K562 (cell line): ENCODE data around the gene TFCP2. TPM values are rescaled to one million over a fixed set of nuclear protein-coding genes. Genes with fewer than 3 reads are reported as not detected.

Source experiments
- ATAC-seq: fragments of 200-7000 bp; cut with Tn5 transposase; 3 replicates; pipeline ENCODE4 v1.9.1; 2020; ENCODE audit warnings: moderate library complexity
- BruUV-seq: library from RNA; stranded (reverse); fragments of 400-500 nt; replicated peaks from 2 replicates; lab custom pipeline; 2021; lab: Mats Ljungman, UMichigan
- CTCF ChIA-PET: fragments of 300-600 bp; formaldehyde crosslinking; extraction: SDS; loops from one replicate; lab custom pipeline; 2021; ENCODE audit warnings: low intra/inter-chr PET ratio; lab: Yijun Ruan, JAX
- POLR2A ChIA-PET: fragments of 300-600, 350-650 bp; sonication (Branson Sonifier 250); formaldehyde crosslinking; extraction: SDS; loops from one replicate; lab custom pipeline; 2021; ENCODE audit warnings: antibody characterized with exemption, inconsistent platforms; lab: Yijun Ruan, JAX
- DNase-seq, 4 experiments: peaks; one replicate each; pipeline versions ENCODE4 v3.0.0 to v3.0.0-alpha.2; 2011 to 2018; ENCODE audit warnings: low spot score in 3 of 4, mixed read lengths in 3 of 4; ENCODE audit errors: extremely low read depth in 1 of 4
- FAIRE-seq: peaks from 2 replicates; lab custom pipeline; 2011; peaks lifted over from hg19 to GRCh38; lab: Jason Lieb, UNC
- H2AFZ ChIP-seq: 2 replicates; pipeline ENCODE4 v1.6.0; 2011; ENCODE audit warnings: low read depth, low read length, control low read depth, inconsistent platforms
- H3K27ac ChIP-seq: fragments of 200-600 bp; 3 replicates; pipeline ENCODE4 v1.8.0; 2011; ENCODE audit warnings: low read depth, mild to moderate bottlenecking, control low read depth, inconsistent platforms, low read length, moderate library complexity, mixed read lengths; ENCODE audit errors: extremely low read depth
- H3K27me3 ChIP-seq, 2 experiments: fragments of 300-600 bp in 1 of 2; 2 replicates in 1 of 2; 3 replicates in 1 of 2; pipeline versions ENCODE4 v1.6.0 to v1.8.0; 2011; ENCODE audit warnings: inconsistent platforms in 2 of 2, low read length in 2 of 2, mild to moderate bottlenecking in 1 of 2, mixed read lengths in 1 of 2, moderate library complexity in 1 of 2; ENCODE audit not compliant: control insufficient read depth in 2 of 2, insufficient read depth in 2 of 2
- H3K36me3 ChIP-seq: fragments of 300-600 bp; 3 replicates; pipeline ENCODE4 v1.8.0; 2011; ENCODE audit warnings: mild to moderate bottlenecking, low read length, inconsistent platforms; ENCODE audit not compliant: control insufficient read depth, insufficient read depth
- H3K4me1 ChIP-seq, 2 experiments: fragments of 200-600 bp in 1 of 2; replicated peaks in 1 of 2; 2 replicates in 1 of 2; 3 replicates in 1 of 2; pipeline versions ENCODE4 v1.5.1 to v1.8.0; 2011; ENCODE audit warnings: inconsistent platforms in 2 of 2, low read length in 2 of 2, mild to moderate bottlenecking in 1 of 2, mixed read lengths in 1 of 2, moderate library complexity in 1 of 2; ENCODE audit not compliant: control insufficient read depth in 2 of 2, insufficient read depth in 2 of 2
- H3K4me2 ChIP-seq: 2 replicates; pipeline ENCODE4 v1.6.1; 2011; ENCODE audit warnings: low read length, control low read depth, inconsistent platforms, mixed read lengths; ENCODE audit not compliant: insufficient read depth
- H3K4me3 ChIP-seq: fragments of 200-600 bp; sonication (generic), shearing (Covaris generic); 2 replicates; pipeline ENCODE4 v1.5.1; 2016; ENCODE audit warnings: control low read depth, inconsistent platforms
- H3K79me2 ChIP-seq: fragments of 200-600 bp; 3 replicates; pipeline ENCODE4 v1.8.0; 2011; ENCODE audit warnings: low read length, inconsistent platforms; ENCODE audit not compliant: control insufficient read depth, insufficient read depth
- H3K9ac ChIP-seq, 2 experiments: 2 replicates each; pipeline versions ENCODE4 v1.6.0 to v1.6.1; 2011; ENCODE audit warnings: low read depth in 2 of 2, low read length in 2 of 2, control low read depth in 1 of 2, inconsistent platforms in 1 of 2, mild to moderate bottlenecking in 1 of 2, mixed read lengths in 1 of 2; ENCODE audit not compliant: insufficient read depth in 1 of 2
- H3K9me1 ChIP-seq: one replicate; pipeline ENCODE4 v1.6.0; 2011; ENCODE audit warnings: inconsistent platforms, mild to moderate bottlenecking, low read length, moderate library complexity; ENCODE audit not compliant: control insufficient read depth, insufficient read depth
- H3K9me3 ChIP-seq: replicated peaks from 2 replicates; pipeline ENCODE4 v1.5.1; 2011; ENCODE audit warnings: low read depth, low read length, inconsistent platforms; ENCODE audit not compliant: control insufficient read depth, insufficient read depth
- H4K20me1 ChIP-seq: replicated peaks from 2 replicates; pipeline ENCODE4 v1.6.1; 2011; ENCODE audit warnings: low read length, inconsistent platforms, mixed read lengths; ENCODE audit not compliant: control insufficient read depth, insufficient read depth
- ARID1B ChIP-seq: fragments of 450-650 bp; IDR thresholded peaks from 2 replicates; pipeline ENCODE4 v1.6.1; 2016; ENCODE audit warnings: antibody characterized with exemption, mild to moderate bottlenecking, inconsistent platforms
- BRD4 ChIP-seq: fragments of 200-600 bp; sonication (generic); IDR thresholded peaks from 2 replicates; pipeline ENCODE4 v1.6.1; 2017; ENCODE audit warnings: inconsistent platforms
- C11orf30 ChIP-seq: fragments of 450-650 bp; IDR thresholded peaks from 2 replicates; pipeline ENCODE4 v1.6.1; 2016; ENCODE audit warnings: low read depth, mild to moderate bottlenecking
- CXXC5 ChIP-seq: fragments of 250-450 bp; sonication (Bioruptor Pico); IDR thresholded peaks from 2 replicates; pipeline ENCODE4 v1.8.0; 2022; ENCODE audit warnings: inconsistent platforms, mild to moderate bottlenecking, moderate library complexity
- EGR1 ChIP-seq: fragments of 450-650 bp; conservative IDR thresholded peaks from 2 replicates; pipeline ENCODE4 v1.6.1; 2017; ENCODE audit warnings: mild to moderate bottlenecking
- GATAD2B ChIP-seq: fragments of 450-650 bp; IDR thresholded peaks from 2 replicates; pipeline ENCODE4 v1.6.1; 2017; ENCODE audit warnings: mild to moderate bottlenecking, borderline replicate concordance
- HDAC1 ChIP-seq, 2 experiments: fragments of 450-650 bp; IDR thresholded peaks; 2 replicates each; pipeline ENCODE4 v1.6.1; 2016 to 2017; ENCODE audit warnings: inconsistent platforms in 1 of 2, mild to moderate bottlenecking in 1 of 2, moderate library complexity in 1 of 2
- MLLT1 ChIP-seq, 2 experiments: fragments of 450-650 bp; IDR thresholded peaks; 2 replicates each; pipeline ENCODE4 v1.6.1; 2016
- POLR2A ChIP-seq: fragments of 450-650 bp; conservative IDR thresholded peaks from 2 replicates; pipeline ENCODE4 v1.6.1; 2016
- POLR2G ChIP-seq: fragments of 200-400 bp; formaldehyde crosslinking; IDR thresholded peaks from 2 replicates; pipeline ENCODE4 v1.6.1; 2017; ENCODE audit warnings: low read depth, mild to moderate bottlenecking, antibody characterized with exemption, low read length, moderate library complexity
- SFPQ ChIP-seq: fragments of 200-400 bp; formaldehyde crosslinking; IDR thresholded peaks from 2 replicates; pipeline ENCODE4 v1.6.1; 2017; ENCODE audit warnings: mild to moderate bottlenecking, low read depth, low read length, moderate library complexity
- SMARCE1 ChIP-seq: fragments of 450-650 bp; IDR thresholded peaks from 2 replicates; pipeline ENCODE4 v1.7.1; 2016; ENCODE audit warnings: mild to moderate bottlenecking
- TCF3 ChIP-seq: sonication (generic); formaldehyde crosslinking; IDR thresholded peaks from 2 replicates; pipeline ENCODE4 v1.4.0; 2020; ENCODE audit warnings: mild to moderate bottlenecking, missing genetic modification reagents
- YY1 ChIP-seq, 3 experiments: IDR thresholded peaks; 2 replicates each; pipeline ENCODE4 v1.6.1; 2011; ENCODE audit warnings: low read length in 2 of 3, mild to moderate bottlenecking in 2 of 3, moderate library complexity in 2 of 3, borderline replicate concordance in 1 of 3, control low read depth in 1 of 3, low read depth in 1 of 3; ENCODE audit not compliant: insufficient read depth in 3 of 3, insufficient replicate concordance in 2 of 3, control insufficient read depth in 1 of 3, insufficient read length in 1 of 3; ENCODE audit errors: extremely low read depth in 1 of 3
- ZSCAN29 ChIP-seq: fragments of 450-650 bp; IDR thresholded peaks from 2 replicates; pipeline ENCODE4 v1.6.1; 2017
- WGBS: fragments of 100-300 bp; shearing (Covaris generic); methylation state at CpG from one replicate; pipeline ENCODE4 v1.1.6; 2016; ENCODE audit warnings: low coverage, mixed read lengths; ENCODE audit not compliant: insufficient coverage; ENCODE audit errors: missing lambda C conversion rate; 5-methylcytosine and 5-hydroxymethylcytosine counted together
- in situ Hi-C: fragments of 300-500 bp; cut with MboI; formaldehyde crosslinking; loops from 4 replicates; pipeline ENCODE4 v1.15.0; 2018; ENCODE audit warnings: inconsistent platforms, mixed read lengths
- intact Hi-C: fragments of 100-400 bp; cut with micrococcal nuclease; formaldehyde crosslinking; loops from 2 replicates; pipeline ENCODE4 v1.14.2; 2022
- polyA plus RNA-seq, 8 experiments: library from polyadenylated mRNA; depleted of rRNA in 4 of 8; stranded (reverse) in 5 of 8; unstranded in 3 of 8; fragments of >200 nt; fragmentation: Nextera tagmentation in 2 of 8; fragmentation: Illumina TruSeq in 1 of 8; extraction: Ambion mirVana in 2 of 8; extraction: Trizol in 1 of 8; gene quantifications; 2 replicates each; pipeline versions ENCODE4 v1.2.1 to v1.2.3, GENCODE V29; 2011 to 2014; ENCODE audit warnings: inconsistent platforms in 1 of 8, missing spikeins in 1 of 8
- total RNA-seq, 7 experiments: library from RNA; depleted of rRNA in 6 of 7; stranded (reverse); fragments of >200 nt in 6 of 7; fragmentation: Illumina TruSeq in 2 of 7; extraction: Trizol in 2 of 7; gene quantifications; 2 replicates each; pipeline versions ENCODE4 v1.2.1 to v1.2.3, GENCODE V29; 2011 to 2021; ENCODE audit warnings: low replicate concordance in 1 of 7
- TF ChIP-seq, protein P1 (sequence below): fragments of 250-450 bp; sonication (Bioruptor Pico); IDR thresholded peaks from 2 replicates; pipeline ENCODE4 v1.4.0; 2020; ENCODE audit warnings: mild to moderate bottlenecking

TFCP2 gene
- total and polyA plus RNA-seq, 9 of the 15 experiments (the other 6 are each of a cell fraction or from before 2014, with no cell fraction given), result 8.0 to 38.9 (median 19.3) TPM

- Histone ChIP-seq H3K36me3 (no peaks in the 10 kb centered on the region), H3K79me2 (peaks cover 22% of the 10 kb centered on the region), H3K9me1 (no peaks in the 10 kb centered on the region), H4K20me1 (no peaks in the 10 kb centered on the region), H3K9ac (peak overlapping the region; percentile 91 to 99; a peak in 3 of 4 replicates), H3K27me3 (no peaks in the 10 kb centered on the region), H3K4me3 (peak overlapping the region; percentile 71), H3K4me1 (peaks cover 17 to 18% of the 10 kb centered on the region in 2 experiments; a peak in 4 of 5 replicates), H3K4me2 (peak overlapping the region; percentile 74), H3K9me3 (no peaks in the 10 kb centered on the region), H3K27ac (peak overlapping the region; percentile 90; the same call in 2 of the 3 replicates), H2AFZ (peak overlapping the region; percentile 86)
- peak; percentile 75 to 95 (median 90) for DNase-seq
- no peak for FAIRE-seq
- intact Hi-C loops (no loop called here), in situ Hi-C loops (no loop called here)
- ATAC-seq, result peak; percentile 72
- BruUV-seq, result no TSS peak
- ChIA-PET POLR2A (interaction anchor here (0.5 to 3.0 kb wide), 14 partner anchors 10 to 191 kb away, joined by 3 to 15 read pairs (median 6); partner anchors contain the start of genes CSRNP2, DAZAP2 and SLC11A2), CTCF (interaction anchor here (0.7 kb wide), 1 partner anchor 183 kb away, joined by 3 read pairs; no protein-coding TSS in a partner anchor)
- 4% methylated on average over 18 of the region's 81 CpGs for WGBS
- TF ChIP-seq ARID1B (no peak), EGR1 (0 out of 2 replicates have a peak, but pooled peaks have one; percentile 19), TCF3 (CRISPR knock-in tag) (0 out of 2 replicates have a peak, but pooled peaks have one; percentile 12), POLR2G (peak; percentile 77), POLR2A (no peak), CXXC5 (CRISPR knock-in tag) (peak; percentile 29; the same call in 1 of the 2 replicates), GATAD2B (peak; percentile 79), HDAC1 (IDR thresholded peaks at IDR 0.05) (peak in 1 of 2 experiments; percentile 19; a peak in 1 of 4 replicates), MLLT1 (IDR thresholded peaks at IDR 0.05) (peak in 1 of 2 experiments; percentile 62; a peak in 2 of 4 replicates), SFPQ (no peak), YY1 (IDR thresholded peaks at IDR 0.05; ENCODE audit: borderline replicate concordance in 1 of 3, control insufficient read depth in 1 of 3, extremely low read depth in 1 of 3, insufficient read depth in 3 of 3, insufficient read length in 1 of 3, insufficient replicate concordance in 2 of 3, low read depth in 1 of 3, low read length in 2 of 3) (peak in 1 of 3 experiments; percentile 5), BRD4 (no peak), SMARCE1 (0 out of 2 replicates have a peak, but pooled peaks have one; percentile 28), C11orf30 (peak; percentile 25; the same call in 1 of the 2 replicates), ZSCAN29 (peak; percentile 16; the same call in 1 of the 2 replicates)
- TF ChIP-seq, protein P1, sequence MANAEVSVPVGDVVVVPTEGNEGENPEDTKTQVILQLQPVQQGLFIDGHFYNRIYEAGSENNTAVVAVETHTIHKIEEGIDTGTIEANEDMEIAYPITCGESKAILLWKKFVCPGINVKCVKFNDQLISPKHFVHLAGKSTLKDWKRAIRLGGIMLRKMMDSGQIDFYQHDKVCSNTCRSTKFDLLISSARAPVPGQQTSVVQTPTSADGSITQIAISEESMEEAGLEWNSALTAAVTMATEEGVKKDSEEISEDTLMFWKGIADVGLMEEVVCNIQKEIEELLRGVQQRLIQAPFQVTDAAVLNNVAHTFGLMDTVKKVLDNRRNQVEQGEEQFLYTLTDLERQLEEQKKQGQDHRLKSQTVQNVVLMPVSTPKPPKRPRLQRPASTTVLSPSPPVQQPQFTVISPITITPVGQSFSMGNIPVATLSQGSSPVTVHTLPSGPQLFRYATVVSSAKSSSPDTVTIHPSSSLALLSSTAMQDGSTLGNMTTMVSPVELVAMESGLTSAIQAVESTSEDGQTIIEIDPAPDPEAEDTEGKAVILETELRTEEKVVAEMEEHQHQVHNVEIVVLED (CRISPR knock-in tag), result no peak
These were observed 44.4 kb upstream of the TFCP2 start for GRCh38 chr12:51217133-51217967.
